Nephron (organoid): Measurements from ENCODE around the gene TSHR.

ENCODE experiments used
- H3K27ac Mint-ChIP-seq, 3 experiments: 2 replicates each; pipeline ENCODE4 v1.8.0; 2020; ENCODE audit warnings: mixed read lengths in 3 of 3, mild to moderate bottlenecking in 2 of 3, moderate library complexity in 1 of 3
- H3K27me3 Mint-ChIP-seq: 2 replicates; pipeline ENCODE4 v1.8.0; 2021; ENCODE audit warnings: low read depth, mild to moderate bottlenecking, moderate library complexity, mixed read lengths
- H3K36me3 Mint-ChIP-seq: 2 replicates; pipeline ENCODE4 v1.8.0; 2020; ENCODE audit warnings: low read depth, mixed read lengths
- H3K4me1 Mint-ChIP-seq: 2 replicates; pipeline ENCODE4 v1.8.0; 2020; ENCODE audit warnings: mixed read lengths
- H3K4me3 Mint-ChIP-seq, 3 experiments: 2 replicates each; pipeline ENCODE4 v1.8.0; 2020; ENCODE audit warnings: mild to moderate bottlenecking in 3 of 3, mixed read lengths in 3 of 3, moderate library complexity in 2 of 3
- H3K9me3 Mint-ChIP-seq: 2 replicates; pipeline ENCODE4 v1.8.0; 2020; ENCODE audit warnings: mixed read lengths
- TF ChIP-seq, protein P1 (sequence below), 3 experiments: fragments of 200-600 bp; sonication (generic); IDR thresholded peaks; one replicate each; pipeline ENCODE4 v1.5.0; 2021; ENCODE audit warnings: antibody characterized with exemption in 3 of 3; ENCODE audit not compliant: unreplicated experiment in 3 of 3

Gene TSHR

DNA sequence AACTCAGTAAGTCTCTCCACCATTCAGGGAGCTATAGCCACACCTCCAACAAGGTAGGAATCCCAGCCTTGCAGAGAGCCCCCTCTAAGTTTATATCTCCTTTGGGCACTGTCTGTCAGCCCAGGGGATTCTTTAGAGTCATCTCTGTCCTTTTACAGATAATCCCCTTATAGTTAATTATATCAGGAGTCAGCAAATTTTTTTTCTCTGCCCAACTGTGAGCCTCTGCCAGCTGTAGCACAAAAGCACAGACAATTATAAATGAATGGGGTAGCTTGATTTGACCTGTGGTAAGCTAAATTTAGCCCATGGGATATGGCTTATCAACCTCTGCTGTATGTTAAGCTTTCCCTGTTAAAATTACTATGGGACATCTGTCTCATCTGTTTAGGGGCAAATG, 22.1 kb upstream of the TSHR start:
- Mint-ChIP-seq H3K4me1 (peaks cover 27% of the 10 kb centered on the region), H3K27ac (peak overlapping the region in 1 of 3 experiments; percentile 23), H3K36me3 (peaks cover 5% of the 10 kb centered on the region), H3K4me3 (peak overlapping the region in 1 of 3 experiments; percentile 24), H3K27me3 (no peaks in the 10 kb centered on the region), H3K9me3 (peaks cover 7% of the 10 kb centered on the region)
- TF ChIP-seq, protein P1, sequence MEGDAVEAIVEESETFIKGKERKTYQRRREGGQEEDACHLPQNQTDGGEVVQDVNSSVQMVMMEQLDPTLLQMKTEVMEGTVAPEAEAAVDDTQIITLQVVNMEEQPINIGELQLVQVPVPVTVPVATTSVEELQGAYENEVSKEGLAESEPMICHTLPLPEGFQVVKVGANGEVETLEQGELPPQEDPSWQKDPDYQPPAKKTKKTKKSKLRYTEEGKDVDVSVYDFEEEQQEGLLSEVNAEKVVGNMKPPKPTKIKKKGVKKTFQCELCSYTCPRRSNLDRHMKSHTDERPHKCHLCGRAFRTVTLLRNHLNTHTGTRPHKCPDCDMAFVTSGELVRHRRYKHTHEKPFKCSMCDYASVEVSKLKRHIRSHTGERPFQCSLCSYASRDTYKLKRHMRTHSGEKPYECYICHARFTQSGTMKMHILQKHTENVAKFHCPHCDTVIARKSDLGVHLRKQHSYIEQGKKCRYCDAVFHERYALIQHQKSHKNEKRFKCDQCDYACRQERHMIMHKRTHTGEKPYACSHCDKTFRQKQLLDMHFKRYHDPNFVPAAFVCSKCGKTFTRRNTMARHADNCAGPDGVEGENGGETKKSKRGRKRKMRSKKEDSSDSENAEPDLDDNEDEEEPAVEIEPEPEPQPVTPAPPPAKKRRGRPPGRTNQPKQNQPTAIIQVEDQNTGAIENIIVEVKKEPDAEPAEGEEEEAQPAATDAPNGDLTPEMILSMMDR (IDR thresholded peaks at IDR 0.05; ENCODE audit: unreplicated experiment in 3 of 3), result no peak

DNA sequence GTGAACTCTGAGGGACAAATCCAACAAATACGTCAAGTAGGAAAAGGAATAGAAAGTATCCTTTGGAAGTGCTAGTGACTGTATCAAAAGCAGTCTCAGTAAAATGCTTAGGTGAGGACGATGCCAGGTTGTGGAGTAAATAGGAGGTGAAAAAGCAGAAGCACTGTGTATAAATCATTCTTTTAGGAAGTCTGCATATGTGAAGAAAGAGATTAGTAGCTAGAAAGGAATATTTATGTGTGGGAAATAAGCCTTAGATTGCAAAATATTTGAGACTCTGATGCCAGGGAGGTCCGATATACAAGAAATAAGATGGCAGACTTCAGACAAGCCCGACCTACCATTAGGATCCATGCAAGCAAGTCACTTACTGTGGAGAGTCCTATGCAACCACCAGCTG, 21.7 kb upstream of the TSHR start:
- TF ChIP-seq, protein P1 (IDR thresholded peaks at IDR 0.05; ENCODE audit: unreplicated experiment in 3 of 3), result no peak

DNA sequence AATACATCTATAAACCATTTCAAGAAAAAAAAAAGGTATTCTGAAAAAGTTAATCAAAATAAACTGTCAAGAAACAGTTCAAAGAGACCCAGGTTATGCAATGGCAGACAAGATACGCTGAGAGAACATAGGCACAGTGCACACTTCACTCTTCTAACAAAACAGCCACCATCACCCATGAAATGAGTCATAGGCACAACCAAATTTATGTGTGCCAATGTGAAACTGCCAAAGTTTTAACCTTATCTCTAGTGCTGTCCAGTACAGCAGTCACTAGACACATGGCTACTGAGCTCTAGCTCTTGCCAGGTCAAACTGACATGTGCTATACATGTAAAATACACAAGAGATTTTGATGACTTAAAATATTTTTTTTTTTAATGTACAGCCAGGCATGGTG, 15.3 kb upstream of the TSHR start:
- H3K4me1 Mint-ChIP-seq, result peaks cover 9% of the 10 kb centered on the region
- no peak overlapping the region for H3K27ac Mint-ChIP-seq
- no peaks in the 10 kb centered on the region for H3K36me3 Mint-ChIP-seq
- H3K4me3 Mint-ChIP-seq, result peak overlapping the region; percentile 23 to 71 (median 61)
- TF ChIP-seq, protein P1 (IDR thresholded peaks at IDR 0.05; ENCODE audit: unreplicated experiment in 3 of 3), result no peak
- no peaks in the 10 kb centered on the region for H3K27me3 Mint-ChIP-seq
- no peaks in the 10 kb centered on the region for H3K9me3 Mint-ChIP-seq

More for the DNA sequence above, 21.7 kb upstream of the TSHR start:
- Mint-ChIP-seq H3K4me3 (no peak overlapping the region), H3K36me3 (peaks cover 5% of the 10 kb centered on the region), H3K27me3 (no peaks in the 10 kb centered on the region), H3K9me3 (peaks cover 3% of the 10 kb centered on the region), H3K4me1 (peaks cover 27% of the 10 kb centered on the region), H3K27ac (no peak overlapping the region)

DNA sequence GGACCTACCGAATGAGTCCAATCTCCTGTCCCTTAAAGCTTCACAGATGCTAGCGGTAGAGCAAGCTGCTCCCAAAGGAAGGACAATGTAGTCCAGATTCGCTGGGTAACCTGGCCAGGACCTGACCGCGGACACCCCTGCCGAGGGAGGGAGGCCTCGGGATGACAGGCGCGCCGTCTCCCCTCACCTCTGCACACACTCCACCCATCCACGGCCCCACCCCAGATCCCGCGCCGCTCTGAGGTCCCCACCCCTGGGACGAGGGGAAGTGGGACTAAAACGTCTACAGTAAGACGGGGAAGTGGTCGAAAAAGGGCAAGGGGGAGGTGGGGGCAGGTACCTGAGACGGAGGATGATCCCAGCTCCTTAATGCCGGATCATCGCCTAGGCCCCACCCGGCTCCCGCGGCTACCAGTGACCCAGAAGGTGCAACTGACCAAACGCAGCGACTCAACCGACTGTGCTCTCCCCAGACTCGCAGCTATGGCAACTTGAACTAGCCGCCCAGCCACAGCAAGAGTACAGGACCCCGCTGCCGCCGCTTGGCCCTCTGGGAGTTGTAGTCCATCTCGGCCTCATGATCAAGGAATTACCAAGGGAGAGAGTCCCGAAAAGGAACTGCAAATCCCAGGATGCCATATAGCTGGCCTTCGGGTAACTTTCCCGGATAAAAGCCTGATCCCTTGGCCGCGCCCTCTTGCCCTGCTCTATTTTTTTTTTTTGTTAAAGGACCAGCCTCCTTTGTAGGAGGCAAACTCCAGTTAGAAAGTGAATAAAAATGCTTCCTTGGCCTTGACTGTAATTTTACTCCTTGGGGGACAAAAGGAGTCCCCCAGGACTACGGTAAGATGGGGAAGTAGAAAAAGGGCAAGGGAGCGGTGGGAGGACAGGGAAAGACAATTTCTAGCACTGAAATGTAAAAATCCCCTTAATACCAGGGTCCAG, 13.9 kb upstream of the TSHR start, which contains the start of gene CEP128:
Gene CEP128, minus strand, starts transcription at position 498 of the 945 bp plus-strand sequence.
- Mint-ChIP-seq H3K9me3 (no peaks in the 10 kb centered on the region), H3K27ac (peak within 1 kb of the TSS; percentile 49 to 95 (median 85)), H3K4me1 (peaks cover 9% of the 10 kb centered on the region), H3K4me3 (peak within 1 kb of the TSS; percentile 89 to 93 (median 89)), H3K36me3 (no peaks in the 10 kb centered on the region), H3K27me3 (peaks cover 3% of the 10 kb centered on the region)
- TF ChIP-seq, protein P1 (IDR thresholded peaks at IDR 0.05; ENCODE audit: unreplicated experiment in 3 of 3), result no peak

DNA sequence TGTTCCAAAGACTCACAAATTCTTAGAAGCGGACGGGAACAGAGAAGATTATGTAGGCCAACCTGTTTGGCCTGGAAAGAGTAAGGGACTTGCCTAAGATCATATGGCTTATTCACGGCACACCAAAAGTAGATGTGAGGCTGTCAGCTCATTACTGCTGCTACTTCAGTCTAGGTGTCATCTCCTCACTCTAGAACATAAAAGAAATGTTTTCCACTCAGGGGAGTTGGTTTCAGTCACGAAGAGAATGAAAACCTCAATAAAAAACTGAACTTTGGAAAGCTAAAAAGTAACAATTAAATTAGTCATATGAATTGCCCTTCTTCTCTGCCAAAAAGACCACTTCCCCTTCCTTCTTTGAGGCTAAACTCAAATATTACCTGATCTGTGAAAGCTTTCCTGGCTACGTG, 13.2 kb upstream of the TSHR start:
- peaks cover 9% of the 10 kb centered on the region for H3K4me1 Mint-ChIP-seq
- peaks cover 3% of the 10 kb centered on the region for H3K27me3 Mint-ChIP-seq
- no peaks in the 10 kb centered on the region for H3K36me3 Mint-ChIP-seq
- peak overlapping the region; percentile 49 to 95 (median 85) for H3K27ac Mint-ChIP-seq
- peak overlapping the region; percentile 89 to 93 (median 89) for H3K4me3 Mint-ChIP-seq
- TF ChIP-seq, protein P1 (IDR thresholded peaks at IDR 0.05; ENCODE audit: unreplicated experiment in 3 of 3), result no peak
- H3K9me3 Mint-ChIP-seq, result no peaks in the 10 kb centered on the region
